HG03280 (cell line): Measurements from ENCODE around the gene GOLGA7B.

Source experiments
- ATAC-seq: cut with Tn5 transposase; IDR thresholded peaks from one replicate; pipeline ENCODE4 v1.9.1; 2021; ENCODE audit warnings: mild to moderate bottlenecking, moderate library complexity; ENCODE audit not compliant: unreplicated experiment

Gene GOLGA7B

DNA sequence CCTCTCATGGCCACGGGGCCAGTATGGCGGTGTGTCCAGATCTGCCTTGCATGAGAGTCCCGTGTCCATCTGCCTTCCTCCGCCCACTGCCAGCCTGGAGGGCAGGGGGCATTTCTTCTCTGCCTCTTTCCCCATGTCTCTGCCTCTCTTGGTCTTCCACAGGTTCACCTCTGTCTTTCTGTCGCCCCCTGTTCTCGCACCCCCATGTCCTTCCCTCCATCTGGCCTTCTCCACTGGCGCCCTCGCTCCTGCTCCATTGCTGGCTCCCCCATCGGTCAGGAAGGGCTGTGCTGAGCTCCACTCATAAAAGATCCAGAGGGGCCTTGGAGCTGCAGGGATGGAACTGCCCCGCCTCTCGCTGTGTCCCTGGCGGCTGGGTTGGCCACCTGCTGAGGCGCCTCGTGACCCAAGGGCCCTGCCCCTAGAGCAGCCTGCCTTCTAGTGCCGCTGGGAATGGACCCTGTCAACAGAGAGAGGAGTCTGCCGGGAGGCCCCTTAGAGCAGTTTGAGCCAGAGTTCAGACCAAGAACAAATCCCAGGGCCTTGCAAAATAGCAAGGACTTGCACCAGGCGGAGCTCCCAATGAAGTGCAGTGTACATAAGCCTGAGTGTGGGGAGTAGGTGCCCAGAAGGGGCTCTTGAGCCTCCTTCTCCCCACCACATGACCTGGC is 42.0 kb downstream of the GOLGA7B start:
- no peak for ATAC-seq

DNA sequence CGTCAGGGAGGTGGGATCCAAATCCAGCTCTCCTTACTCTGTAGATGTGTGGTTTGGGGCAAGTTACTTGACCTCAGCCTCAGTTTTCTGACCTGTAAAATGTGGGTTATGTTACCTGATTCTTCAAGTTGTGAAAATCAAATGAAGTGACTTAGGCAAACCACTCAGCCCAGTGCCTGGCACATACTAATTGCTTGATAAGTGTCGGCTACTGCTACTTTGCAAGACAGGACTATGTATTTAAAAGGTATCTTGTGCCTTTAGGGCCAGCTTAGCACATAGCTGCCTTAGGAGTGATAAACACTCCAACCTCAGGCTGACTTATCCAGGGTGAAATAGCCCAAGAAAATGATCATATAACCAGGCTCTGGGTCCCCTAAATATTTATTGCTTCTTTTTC is 42.9 kb downstream of the GOLGA7B start:
- ATAC-seq, result no peak

DNA sequence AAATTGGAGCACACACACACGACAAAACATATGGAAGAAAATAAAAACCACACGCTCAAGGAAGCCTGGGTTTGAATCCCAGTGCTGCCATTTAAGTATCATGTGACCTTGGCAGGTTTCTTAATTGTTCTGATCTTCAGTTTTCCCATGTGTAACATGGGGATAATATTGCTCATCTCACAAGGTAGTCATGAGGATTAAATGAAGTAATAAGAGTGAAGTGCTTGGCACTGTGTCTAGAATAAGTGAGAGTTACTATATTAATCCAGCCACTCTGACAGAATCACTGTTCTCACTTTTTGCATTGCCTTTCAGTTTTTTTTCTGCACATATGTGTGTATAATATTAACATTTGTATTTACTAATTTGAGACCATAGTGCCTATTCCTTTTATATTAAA is 43.3 kb downstream of the GOLGA7B start:
- ATAC-seq, result no peak

DNA sequence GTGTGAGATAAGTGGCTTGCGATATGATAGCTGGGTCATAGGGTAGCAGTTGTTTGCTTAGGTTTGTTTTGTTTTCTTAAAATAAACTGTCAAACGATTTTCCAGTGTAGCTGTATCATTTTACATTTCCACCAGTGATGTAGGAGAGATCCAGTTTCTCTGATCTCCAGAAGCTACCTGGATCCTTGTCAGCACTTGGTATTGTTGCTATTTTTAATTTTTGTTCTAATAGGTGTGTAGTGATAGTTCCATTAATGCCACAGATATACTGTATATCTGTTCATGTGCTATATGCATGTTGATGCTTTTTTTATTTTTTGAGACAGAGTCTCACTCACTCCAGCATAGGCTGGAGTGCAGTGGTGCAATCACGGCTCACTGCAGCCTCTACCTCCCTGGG is 44.4 kb downstream of the GOLGA7B start:
- ATAC-seq, result no peak

DNA sequence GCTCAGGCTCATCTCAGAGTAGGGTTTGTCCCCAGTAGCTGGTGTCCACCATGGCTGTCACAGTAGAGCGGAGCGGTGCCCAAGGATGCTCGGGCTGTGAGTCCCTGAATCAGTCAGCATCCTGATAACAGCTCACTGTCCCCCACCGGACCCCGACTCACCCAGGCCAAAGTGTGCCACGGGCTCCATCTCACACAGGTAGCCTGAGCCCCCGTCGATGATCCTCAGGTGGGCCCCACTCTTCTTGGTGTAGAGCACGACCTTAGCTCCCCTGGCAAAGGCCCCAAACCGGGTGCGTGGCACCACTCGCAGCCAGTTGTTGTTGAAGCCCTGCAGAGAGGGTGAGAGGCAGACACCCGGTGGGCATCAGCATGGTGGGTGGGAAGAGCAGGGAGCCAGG is 45.4 kb downstream of the GOLGA7B start:
- no peak for ATAC-seq

DNA sequence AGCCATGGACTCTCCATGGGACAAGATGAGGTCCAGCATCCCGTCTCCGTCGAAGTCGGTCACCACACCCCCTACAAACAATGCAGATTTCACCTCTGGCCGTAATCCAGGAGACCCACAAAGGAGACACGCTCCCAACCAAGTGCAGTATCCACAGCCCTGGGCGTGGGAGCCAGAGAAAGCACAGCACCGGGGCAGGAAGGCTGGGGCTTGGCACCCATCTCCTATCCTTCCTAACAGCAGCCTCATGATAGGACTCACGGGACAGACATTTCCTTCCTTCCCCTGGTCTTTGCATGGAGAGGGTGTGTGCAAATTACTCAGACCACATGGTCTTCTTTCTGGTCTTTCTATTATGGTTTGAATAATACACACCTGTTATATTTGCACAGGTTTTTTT is 46.3 kb downstream of the GOLGA7B start:
- ATAC-seq, result no peak

DNA sequence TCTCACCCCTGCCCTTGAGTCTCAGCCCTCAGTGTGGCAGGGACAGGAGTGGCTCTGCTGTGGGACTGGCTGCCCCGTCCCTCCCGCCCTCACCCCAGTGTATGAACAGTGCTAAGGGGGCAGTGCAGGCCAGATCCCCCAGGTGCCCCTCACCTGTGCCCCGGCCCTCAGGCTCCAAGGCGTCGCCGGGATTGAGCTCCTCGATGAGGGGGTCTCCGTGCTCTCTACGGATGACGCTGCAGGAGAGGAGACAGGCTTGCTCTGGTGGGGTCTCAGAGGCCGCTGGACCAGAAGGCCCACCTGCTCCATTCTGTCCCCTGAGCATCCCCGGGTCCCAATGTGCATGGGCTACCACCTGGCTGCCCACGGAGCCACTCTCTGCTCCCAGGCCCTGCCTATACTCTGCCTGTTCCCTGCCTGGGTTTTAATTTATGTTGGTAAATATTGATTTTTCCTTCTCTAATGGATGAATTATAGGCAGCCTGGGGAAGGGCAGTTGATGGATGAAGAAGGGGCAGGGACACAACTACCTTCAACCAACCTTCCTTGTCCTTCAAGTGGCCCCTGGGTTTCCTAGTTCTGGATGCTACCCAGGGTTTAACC is 47.2 kb downstream of the GOLGA7B start:
- no peak for ATAC-seq

DNA sequence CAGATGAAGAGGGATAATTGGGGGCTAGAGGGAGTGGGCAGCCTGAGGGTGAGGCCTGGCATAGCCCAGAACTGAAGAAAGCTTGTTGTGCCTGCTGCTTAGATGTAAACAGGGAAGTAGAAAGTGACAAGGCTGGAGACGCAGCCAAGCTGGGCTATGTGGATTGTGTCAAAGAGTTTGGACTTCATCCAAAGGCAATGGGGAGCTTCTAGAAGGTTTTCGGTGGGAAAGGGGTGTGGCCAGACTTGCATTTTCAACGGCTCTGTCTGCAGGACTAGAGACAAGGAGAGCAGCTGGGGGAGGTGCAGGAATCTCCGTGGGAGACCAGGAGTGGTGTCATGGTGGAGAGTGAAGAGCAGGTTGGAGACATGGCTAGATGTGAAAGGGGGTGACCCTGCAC is 48.8 kb downstream of the GOLGA7B start:
- ATAC-seq, result no peak

DNA sequence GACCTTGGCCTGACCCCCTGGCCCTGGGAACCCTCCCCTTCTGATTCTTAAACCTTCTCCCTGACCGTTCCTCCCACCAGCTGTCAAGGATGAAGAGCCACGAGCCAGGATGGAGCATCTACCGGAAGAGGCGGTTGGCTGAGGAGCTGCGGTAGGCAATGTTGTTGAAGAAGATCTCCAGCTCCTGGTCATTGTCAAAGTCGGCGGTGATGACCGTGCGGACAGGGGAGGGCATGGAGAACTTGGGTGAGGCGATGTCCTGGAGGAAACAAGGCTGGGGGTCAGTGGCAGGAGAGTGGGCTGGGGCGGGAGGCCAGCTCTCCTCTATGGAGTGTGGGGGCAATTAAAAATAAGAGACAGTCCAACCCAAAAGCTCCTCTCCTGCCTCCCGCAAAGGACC is 51.7 kb downstream of the GOLGA7B start:
- ATAC-seq, result no peak

DNA sequence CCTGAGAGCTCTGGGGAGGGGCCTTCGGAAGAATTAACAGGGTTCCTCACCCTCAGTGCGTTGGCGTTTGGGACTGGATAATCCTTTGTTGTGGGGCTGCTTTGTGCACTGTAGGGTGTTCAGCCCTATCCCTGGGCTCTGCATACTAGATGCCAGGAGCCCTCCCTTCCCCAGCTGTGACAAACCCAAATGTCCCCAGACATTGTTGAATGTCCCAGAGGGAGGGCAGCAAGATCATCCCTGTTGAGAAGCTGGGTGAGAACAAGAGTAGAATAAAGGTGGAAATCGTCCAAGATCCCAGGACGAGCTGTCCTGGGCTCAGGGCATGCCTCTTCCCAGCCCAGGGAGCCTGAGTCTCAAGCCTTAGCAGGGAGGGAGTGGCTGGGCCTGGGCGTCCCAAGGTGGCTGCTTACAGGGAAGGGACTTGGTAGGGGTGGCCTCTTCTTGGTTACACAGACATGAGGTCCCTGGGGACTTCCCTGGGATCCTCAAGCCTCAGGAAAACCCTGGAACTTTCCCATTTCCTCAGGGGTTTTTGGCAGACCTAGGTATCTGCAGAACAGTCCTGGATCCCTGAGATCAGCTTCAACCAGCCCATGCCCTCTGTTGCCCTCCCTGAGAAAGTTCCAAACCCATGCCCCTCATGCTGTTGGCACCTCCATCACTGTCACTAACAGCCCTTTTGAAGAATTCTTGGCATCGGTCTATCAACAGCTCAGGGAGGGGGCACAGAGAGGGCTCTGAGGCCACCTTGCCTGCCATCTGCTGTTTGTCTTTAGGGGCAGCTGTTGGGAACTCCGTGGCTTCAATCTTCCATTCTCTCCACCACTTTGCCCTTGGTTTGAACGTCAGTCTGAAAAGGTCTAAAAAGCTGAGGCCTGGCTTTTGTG is 53.7 kb downstream of the GOLGA7B start:
- no peak for ATAC-seq

DNA sequence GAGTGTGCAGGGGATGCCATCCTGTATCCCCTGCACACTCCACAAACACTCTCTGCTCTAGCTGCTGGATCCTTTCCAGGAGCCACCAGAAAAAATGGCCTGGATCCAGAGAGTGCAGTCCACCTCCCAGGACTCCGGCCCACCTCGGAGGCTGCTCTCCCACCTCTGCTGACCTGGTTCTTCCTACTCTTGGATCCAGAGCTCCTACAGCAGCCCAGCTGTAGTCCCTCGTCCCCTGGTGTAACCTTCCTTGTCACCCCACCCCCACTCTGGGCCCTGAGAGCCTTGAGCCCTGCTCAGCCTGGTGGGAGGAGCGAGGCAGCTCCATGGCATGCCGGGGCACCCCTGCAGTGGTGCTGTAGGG is 54.4 kb downstream of the GOLGA7B start:
- ATAC-seq, result no peak

DNA sequence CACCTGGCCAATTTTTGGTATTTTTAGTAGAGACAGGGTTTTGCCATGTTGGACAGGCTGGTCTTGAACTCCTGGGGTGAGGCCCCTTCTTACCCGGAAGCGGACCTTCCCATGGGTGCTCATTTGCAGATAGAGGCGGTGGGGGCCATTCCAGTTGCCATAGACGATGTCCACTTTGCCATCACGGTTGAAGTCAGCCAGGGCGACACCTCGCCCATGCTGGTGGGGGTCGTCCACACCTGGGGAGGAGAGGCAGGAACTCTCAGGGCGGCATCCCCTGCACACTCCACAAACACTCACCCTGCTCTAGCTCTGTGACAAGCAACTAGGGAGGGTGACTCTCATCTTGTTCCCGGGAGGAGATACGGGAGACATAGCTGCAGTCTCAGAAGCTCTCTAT is 54.9 kb downstream of the GOLGA7B start:
- ATAC-seq, result no peak

DNA sequence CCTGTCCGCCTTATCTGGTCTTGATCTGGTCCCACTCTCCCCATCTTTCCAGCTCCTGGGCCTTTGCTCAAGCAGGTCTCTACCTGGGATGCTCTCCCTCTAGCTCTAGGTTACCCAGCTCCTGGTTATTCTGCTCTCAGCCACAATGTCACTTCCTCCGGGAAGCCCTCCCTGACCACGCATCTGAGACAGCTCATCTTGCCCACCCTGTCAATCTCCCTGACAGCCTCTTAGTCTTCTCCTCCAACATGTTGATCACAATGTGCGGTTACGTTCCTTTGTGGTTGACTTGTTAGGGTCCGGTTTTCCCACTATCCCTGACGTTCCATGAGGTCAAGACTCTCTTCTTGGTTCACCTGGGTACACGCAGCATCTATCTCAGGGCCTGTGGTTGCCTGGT is 55.6 kb downstream of the GOLGA7B start:
- no peak for ATAC-seq

DNA sequence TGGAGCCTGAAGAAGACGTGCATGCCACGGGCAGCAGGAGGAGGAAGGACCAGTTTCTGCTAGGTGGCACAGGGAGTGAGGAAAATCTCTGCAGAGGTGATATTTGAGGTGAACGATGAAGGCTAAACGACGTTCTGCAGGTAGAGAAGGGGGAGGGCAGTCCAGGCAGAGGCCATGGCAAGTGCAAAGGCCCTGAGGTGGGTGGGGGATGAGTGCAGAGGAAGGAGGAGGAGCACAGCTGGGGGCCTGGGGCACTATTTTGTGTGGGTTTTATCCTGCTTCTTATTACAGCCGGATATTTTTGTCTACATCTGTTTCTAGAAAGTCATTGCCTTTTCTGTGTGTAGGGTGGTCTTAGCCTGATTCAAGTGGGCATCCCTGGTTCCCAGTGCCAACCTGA is 57.6 kb downstream of the GOLGA7B start:
- no peak for ATAC-seq

DNA sequence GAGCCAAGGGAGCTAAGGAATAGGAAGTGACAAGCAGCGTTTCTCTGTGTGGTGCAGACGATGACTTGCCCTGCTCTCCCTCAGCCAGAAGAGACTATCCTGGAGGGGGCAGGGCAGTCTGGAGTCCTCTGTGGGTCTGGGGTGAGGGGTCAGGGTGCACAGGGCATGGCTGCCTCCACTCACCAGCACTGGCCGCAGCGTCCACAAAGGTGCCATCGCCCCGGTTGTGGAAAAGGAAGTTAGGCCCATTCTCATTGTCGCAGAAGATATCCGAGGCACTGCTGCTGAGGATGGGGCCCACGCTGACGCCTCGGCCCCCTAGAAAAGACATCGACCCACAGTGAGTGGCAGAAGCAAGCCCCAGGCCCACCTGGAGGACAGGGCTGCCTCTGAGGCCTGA is 58.2 kb downstream of the GOLGA7B start:
- ATAC-seq, result no peak

DNA sequence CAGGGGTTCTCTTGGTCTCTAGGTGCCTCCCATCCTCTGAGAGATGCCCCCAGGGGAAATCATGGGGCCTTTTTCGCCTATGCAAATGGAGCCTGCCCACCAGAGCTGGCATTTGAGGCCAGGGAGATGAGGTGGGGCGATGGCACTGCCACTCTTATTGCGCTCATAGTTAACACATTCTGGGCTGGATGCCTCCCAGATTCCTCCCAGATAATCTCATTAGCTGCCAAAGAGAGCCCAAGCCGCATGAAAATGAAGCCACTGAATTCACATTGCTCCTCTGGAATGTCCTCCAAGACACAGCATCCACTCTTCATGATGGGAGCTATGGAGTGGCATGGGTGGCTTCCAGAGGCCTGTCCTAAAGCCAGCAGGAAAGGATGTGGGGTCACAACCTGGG is 61.0 kb downstream of the GOLGA7B start:
- ATAC-seq, result no peak

DNA sequence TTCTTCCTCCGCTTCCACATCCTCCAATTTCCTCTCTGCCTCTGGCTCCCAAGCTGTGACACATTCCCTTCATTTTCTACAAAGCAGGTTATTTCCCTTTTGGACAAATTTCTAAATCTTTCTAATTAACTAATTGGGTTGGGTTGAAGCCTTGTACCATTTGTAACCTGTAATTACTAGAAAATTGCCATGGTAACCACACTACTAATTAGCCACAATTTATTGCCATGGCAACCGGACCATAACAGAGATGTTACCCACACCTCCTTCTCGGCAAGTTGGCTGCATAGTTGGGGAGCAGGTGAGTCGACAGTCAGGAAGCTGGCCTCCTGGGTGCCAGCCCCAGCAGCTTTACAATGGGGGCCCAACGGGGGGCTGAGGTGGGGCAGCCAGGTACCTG is 61.6 kb downstream of the GOLGA7B start:
- no peak for ATAC-seq

DNA sequence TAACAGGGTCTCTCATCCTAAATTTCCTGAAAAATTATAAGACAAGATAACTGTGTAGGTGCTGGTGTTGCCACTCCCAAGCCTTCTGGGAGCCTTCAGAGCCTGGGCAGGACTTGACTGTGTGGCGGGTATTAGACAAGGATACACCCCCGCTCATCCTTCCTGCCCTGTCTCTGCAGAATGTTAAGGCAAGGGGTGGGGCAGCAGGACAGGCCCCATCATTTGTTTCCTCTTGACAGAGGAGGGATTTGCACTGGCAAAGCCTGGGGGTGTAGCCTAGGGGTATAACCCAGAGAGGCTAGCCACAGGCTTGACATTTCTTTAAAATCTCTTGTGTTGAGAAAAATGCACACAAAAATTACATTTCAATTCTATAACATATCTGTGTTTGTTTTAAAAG is 63.5 kb downstream of the GOLGA7B start:
- no peak for ATAC-seq

DNA sequence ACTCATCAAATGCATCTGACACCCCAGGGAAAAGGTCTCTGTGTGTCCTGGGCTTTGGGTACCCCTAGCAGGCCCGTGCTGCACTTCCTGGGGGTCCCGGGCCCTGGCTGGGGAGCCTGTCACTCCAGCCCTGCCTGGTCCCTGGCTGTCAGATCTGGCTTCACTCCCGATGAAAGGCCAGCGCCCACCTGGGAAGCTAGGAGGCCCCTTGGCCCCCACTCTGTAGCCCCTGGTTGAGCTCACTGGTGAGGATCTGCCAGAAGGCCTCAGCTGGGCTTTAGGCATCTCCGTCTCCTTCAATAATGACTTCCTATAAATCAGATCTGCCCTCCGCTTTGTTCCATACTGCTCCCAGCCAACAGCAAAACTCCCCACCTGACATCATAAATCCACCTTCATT is 64.0 kb downstream of the GOLGA7B start:
- no peak for ATAC-seq

DNA sequence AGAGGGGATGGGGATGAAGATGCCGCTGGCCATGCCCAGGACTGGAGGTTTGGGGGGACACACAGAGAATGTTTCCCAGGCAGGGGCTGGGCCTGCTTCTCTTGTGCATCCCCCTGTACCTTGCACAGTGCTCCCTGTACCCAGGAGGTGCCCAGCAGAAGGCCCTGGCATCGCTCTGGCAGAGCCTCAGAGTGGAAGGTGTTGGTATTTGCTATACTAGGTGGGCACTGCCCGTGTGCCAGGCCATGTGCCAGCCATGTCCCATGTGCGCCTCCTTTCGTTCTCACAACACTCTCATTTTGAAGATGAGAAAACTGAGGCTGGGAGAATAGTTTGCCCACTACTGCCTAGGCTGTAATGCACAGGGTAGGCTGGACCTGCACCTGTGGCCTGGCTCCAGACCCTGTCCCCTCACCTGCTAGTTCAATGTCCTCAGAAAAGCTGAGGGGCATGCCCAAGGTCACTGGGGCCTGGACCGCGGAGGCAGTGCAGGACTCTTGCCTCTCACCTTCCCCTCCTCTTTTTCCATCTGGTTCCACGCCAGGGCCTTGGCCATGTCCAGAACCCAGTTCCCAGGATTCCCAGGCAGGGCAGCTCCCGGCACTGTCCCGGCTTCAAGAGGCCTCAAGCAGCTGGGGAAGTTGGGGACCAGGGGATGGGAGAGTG is 64.7 kb downstream of the GOLGA7B start:
- no peak for ATAC-seq

DNA sequence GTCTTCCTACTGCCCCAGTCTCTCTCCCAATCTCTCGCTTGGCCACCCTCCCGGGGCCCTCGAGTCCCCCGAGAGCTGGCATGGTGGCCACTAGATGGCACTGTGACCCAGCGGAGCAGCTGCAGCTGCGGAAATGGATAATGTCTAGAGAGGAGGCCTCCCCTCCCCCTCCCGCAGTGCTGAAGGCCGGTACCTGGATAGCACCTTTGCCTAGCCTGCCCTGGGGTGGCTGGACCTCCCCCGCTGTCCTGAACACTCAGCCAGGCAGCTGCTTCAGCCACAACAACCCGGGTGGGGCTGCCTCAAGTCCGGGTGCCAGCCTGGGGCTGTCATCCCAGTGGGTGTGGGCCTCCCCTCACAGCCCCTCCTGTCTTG is 65.2 kb downstream of the GOLGA7B start:
- peak; percentile 81 for ATAC-seq
